Heart right ventricle (tissue), 16 donors: ENCODE measurements around the gene VAPB. TPM values are rescaled to one million over a fixed set of nuclear protein-coding genes. Genes with fewer than 3 reads are reported as not detected.

Experiments
- ATAC-seq, 8 donors: fragments of 200-7000 bp; cut with Tn5 transposase; one replicate each; pipeline ENCODE4 v1.9.1; 2020; ENCODE audit warnings: mild to moderate bottlenecking in 8 of 8, moderate library complexity in 8 of 8, moderate number of reproducible peaks in 1 of 8
- DNase-seq, 2 donors: peaks; one replicate each; pipeline ENCODE4 v3.0.0-alpha.2; 2020
- H3K27ac ChIP-seq, 10 donors: fragments of 200-600 bp; sonication (generic) in 2 of 10; one replicate each; pipeline versions ENCODE4 v1.5.0 to v1.8.0; 2020 to 2022; ENCODE audit warnings: mild to moderate bottlenecking in 3 of 10
- H3K27me3 ChIP-seq, 7 donors: fragments of 200-600 bp; one replicate each; pipeline ENCODE4 v1.8.0; 2021 to 2022; ENCODE audit warnings: mild to moderate bottlenecking in 2 of 7
- H3K36me3 ChIP-seq, 9 donors: fragments of 200-600 bp; sonication (generic) in 1 of 9; one replicate each; pipeline versions ENCODE4 v1.5.0 to v1.8.0; 2020 to 2022; ENCODE audit warnings: mild to moderate bottlenecking in 2 of 9
- H3K4me1 ChIP-seq, 9 donors: fragments of 200-600 bp; sonication (generic) in 1 of 9; one replicate each; pipeline versions ENCODE4 v1.5.0 to v1.8.0; 2020 to 2022; ENCODE audit warnings: mild to moderate bottlenecking in 4 of 9
- H3K4me3 ChIP-seq, 10 donors: fragments of 200-600 bp; sonication (generic) in 2 of 10; one replicate each; pipeline versions ENCODE4 v1.5.0 to v1.8.0; 2020 to 2022; ENCODE audit warnings: mild to moderate bottlenecking in 7 of 10, moderate library complexity in 2 of 10
- H3K9me3 ChIP-seq, 11 donors: fragments of 200-600 bp in 10 of 11; sonication (generic) in 2 of 11; one replicate each; pipeline versions ENCODE4 v1.5.0 to v1.8.0; 2013 to 2022; ENCODE audit warnings: mild to moderate bottlenecking in 2 of 11, control low read depth in 1 of 11, moderate library complexity in 1 of 11
- CTCF ChIP-seq, 9 donors: fragments of 200-600 bp; sonication (generic) in 2 of 9; IDR thresholded peaks; one replicate each; pipeline versions ENCODE4 v1.5.0 to v1.8.0; 2021 to 2022; ENCODE audit warnings: antibody characterized with exemption in 9 of 9, mild to moderate bottlenecking in 5 of 9, moderate library complexity in 1 of 9
- WGBS, 2 donors: extraction: QIAGEN DNeasy Blood & Tissue Kit; methylation state at CpG; one replicate each; pipeline ENCODE4 v1.1.7; 2013; ENCODE audit warnings: inconsistent platforms in 1 of 2; 5-methylcytosine and 5-hydroxymethylcytosine counted together
- intact Hi-C, 10 donors: fragments of 100-400 bp; cut with DNase I; formaldehyde crosslinking; loops; one replicate each; pipeline versions ENCODE4 v1.11.1 to v1.14.2; 2022
- polyA plus RNA-seq, 2 donors: library from polyadenylated mRNA; stranded (reverse); fragments of 200-250 nt; gene quantifications; one replicate each; pipeline ENCODE4 v1.2.3, GENCODE V29; 2013
- total RNA-seq, 10 donors: library from RNA; stranded (reverse); fragmentation: NEBNext Ultra II Directional in 3 of 10; extraction: Animal tissue kit (Norgen Biotek cat#: 25700) in 3 of 10; gene quantifications; one replicate each; pipeline versions ENCODE4 v1.2.1 to v1.2.4, GENCODE V29; 2021 to 2023
- donor health status: Arrhythmogenic right ventricular cardiomyopathy.
- donor health status: ischemic (EF 13 %, LVEDD 7.1; RV severe dilation, severe dysfunction).
- donor health status: healthy with polysubstance abuse.
- donor health status: DM: no; HTN: yes; CAD: no.
- donor health status: DM: no; HTN: no; CAD: no.
- donor health status: ischemic (EF 25% LVEDD 6.9; RV normal size, moderate dysfunction).
- donor health status: ischemic (EF 25% LVEDD 5.7; RV mildly dilated, moderate dysfunction).
- donor health status: healthy.
- donor health status: DM: yes; HTN: yes; CAD: no.
- donor health status: Ischemic cardiomyopathy.
- donor health status: ischemic (EF 35%, LVEDD 5.7; RV mildly dilated, moderate dysfunction).
- donor health status: nonischemic (EF 11% LVEDD 7.7; RV severe dilation, severe dysfunction).
- donor health status: DM: yes; HTN: yes; CAD: no.
- donor health status: PGD.
- donor health status: ischemic (EF 29% LVEDD 5.4; RV normal size, mild dysfunction).
- donor health status: nonischemic (EF 23%, LVEDD 6.1; RV moderate dilation, normal function).

The VAPB gene
- total and polyA plus RNA-seq, 12 donors, result 20.8 to 89.9 (median 69.8) TPM

- H3K4me1 ChIP-seq, result peaks cover 4 to 46% (median 42%) of the 10 kb centered on the region in 9 donors
- DNase-seq (no peak), ATAC-seq (no peak)
- no peak overlapping the region for H3K27ac ChIP-seq
- peaks cover 0 to 59% (median 0%) of the 10 kb centered on the region in 9 donors for H3K36me3 ChIP-seq
- no peaks in the 10 kb centered on the region for H3K9me3 ChIP-seq
- intact Hi-C loops, result no loop called here
- WGBS, 2 donors, result 96% methylated on average over 5 of the region's 5 CpGs
- no peak overlapping the region for H3K4me3 ChIP-seq
- TF ChIP-seq CTCF (IDR thresholded peaks at IDR 0.05), result no peak
- H3K27me3 ChIP-seq, result no peaks in the 10 kb centered on the region
Measured at GRCh38 chr20:58436868-58437645, 48.0 kb downstream of the VAPB start.

- Histone ChIP-seq H3K27ac (peak overlapping the region in 8 of 10 donors; percentile 28 to 71 (median 62)), H3K4me3 (no peak overlapping the region), H3K36me3 (peaks cover 0 to 71% (median 5%) of the 10 kb centered on the region in 9 donors), H3K9me3 (no peaks in the 10 kb centered on the region), H3K27me3 (no peaks in the 10 kb centered on the region), H3K4me1 (peaks cover 0 to 25% (median 22%) of the 10 kb centered on the region in 9 donors)
- WGBS, 2 donors, result 75 to 78% methylated on average over 5 of the region's 5 CpGs
- no peak for DNase-seq
- ATAC-seq, result peak in 5 of 8 donors; percentile 24 to 79 (median 70)
- no peak for TF ChIP-seq CTCF (IDR thresholded peaks at IDR 0.05)
- intact Hi-C loops, result no loop called here
Measured at GRCh38 chr20:58438970-58439808, 50.2 kb downstream of the VAPB start.

GRCh38 chr20:58440021-58440767, 51.2 kb downstream of the VAPB start:
- ATAC-seq, result peak in 7 of 8 donors; percentile 46 to 83 (median 67)
- WGBS, 2 donors, result 62 to 70% methylated on average over 5 of the region's 5 CpGs
- no peak for DNase-seq
- Histone ChIP-seq H3K27me3 (no peaks in the 10 kb centered on the region), H3K36me3 (peaks cover 0 to 81% (median 10%) of the 10 kb centered on the region in 9 donors), H3K4me3 (no peak overlapping the region), H3K4me1 (peaks cover 0 to 33% (median 22%) of the 10 kb centered on the region in 9 donors), H3K27ac (peak overlapping the region in 8 of 10 donors; percentile 28 to 71 (median 62)), H3K9me3 (no peaks in the 10 kb centered on the region)
- intact Hi-C loops, result loop anchor here in 3 of 10 donors (5.0 to 10.0 kb wide), 3 partner anchors 45 to 203 kb away; no protein-coding TSS in a partner anchor
- TF ChIP-seq CTCF (IDR thresholded peaks at IDR 0.05), result no peak

- H3K4me1 ChIP-seq, result peaks cover 0 to 33% (median 22%) of the 10 kb centered on the region in 9 donors
- ATAC-seq (no peak), DNase-seq (no peak)
- no peak overlapping the region for H3K4me3 ChIP-seq
- intact Hi-C loops, result loop anchor here in 3 of 10 donors (5.0 to 10.0 kb wide), 3 partner anchors 47 to 204 kb away; no protein-coding TSS in a partner anchor
- no peaks in the 10 kb centered on the region for H3K9me3 ChIP-seq
- peaks cover 0 to 85% (median 11%) of the 10 kb centered on the region in 9 donors for H3K36me3 ChIP-seq
- TF ChIP-seq CTCF (IDR thresholded peaks at IDR 0.05), result no peak
- no peaks in the 10 kb centered on the region for H3K27me3 ChIP-seq
- no peak overlapping the region for H3K27ac ChIP-seq
Measured at GRCh38 chr20:58441723-58442122, 52.7 kb downstream of the VAPB start.
